Measurements from ENCODE around the gene VAPA. TPM values are rescaled to one million over a fixed set of nuclear protein-coding genes. Genes with fewer than 3 reads are reported as not detected.

Gene VAPA
- total and polyA plus RNA-seq, 2 donors = 158 to 210 TPM

GRCh38 chr18:9915291-9916076 lies 1.7 kb downstream of the VAPA start:
- H3K36me3 ChIP-seq (ENCODE audit: control insufficient read depth in 2 of 2, insufficient read depth in 2 of 2, low read length in 1 of 2) = no peaks in the 10 kb centered on the region
- peak overlapping the region; percentile 82 to 96 for H3K4me3 ChIP-seq (ENCODE audit: low read length in 2 of 2)
- peak overlapping the region; percentile 98 to 99 for H3K27ac ChIP-seq (ENCODE audit: low read depth in 1 of 2, low read length in 1 of 2)
- no peaks in the 10 kb centered on the region for H3K9me3 ChIP-seq (ENCODE audit: control insufficient read depth in 2 of 2, insufficient read depth in 1 of 2, low read length in 1 of 2)
- H3K4me1 ChIP-seq (ENCODE audit: control insufficient read depth in 2 of 2, insufficient read depth in 2 of 2, low read length in 2 of 2) = peaks cover 19 to 24% of the 10 kb centered on the region in 2 donors
- DNase-seq (ENCODE audit: low read depth in 6 of 9, low spot score in 9 of 9) = no peak
- H3K27me3 ChIP-seq (ENCODE audit: control insufficient read depth in 2 of 2, insufficient read depth in 1 of 2, low read length in 1 of 2) = no peaks in the 10 kb centered on the region
- WGBS = 10% methylated on average over 5 of the region's 5 CpGs

- Histone ChIP-seq H3K27me3 (ENCODE audit: control insufficient read depth in 2 of 2, insufficient read depth in 1 of 2, low read length in 1 of 2) (no peaks in the 10 kb centered on the region), H3K36me3 (ENCODE audit: control insufficient read depth in 2 of 2, insufficient read depth in 2 of 2, low read length in 1 of 2) (no peaks in the 10 kb centered on the region), H3K4me3 (ENCODE audit: low read length in 2 of 2) (peak overlapping the region in 1 of 2 donors; percentile 96), H3K9me3 (ENCODE audit: control insufficient read depth in 2 of 2, insufficient read depth in 1 of 2, low read length in 1 of 2) (no peaks in the 10 kb centered on the region), H3K4me1 (ENCODE audit: control insufficient read depth in 2 of 2, insufficient read depth in 2 of 2, low read length in 2 of 2) (peaks cover 20 to 28% of the 10 kb centered on the region in 2 donors), H3K27ac (ENCODE audit: low read depth in 1 of 2, low read length in 1 of 2) (peak overlapping the region; percentile 51 to 68)
- WGBS = 32% methylated on average over 2 of the region's 2 CpGs
- no peak for DNase-seq (ENCODE audit: low read depth in 6 of 9, low spot score in 9 of 9)
Measured at GRCh38 chr18:9916077-9916639, 2.3 kb downstream of the VAPA start.

GRCh38 chr18:9916808-9917207 lies 3.0 kb downstream of the VAPA start:
- peaks cover 20 to 28% of the 10 kb centered on the region in 2 donors for H3K4me1 ChIP-seq (ENCODE audit: control insufficient read depth in 2 of 2, insufficient read depth in 2 of 2, low read length in 2 of 2)
- no peak for DNase-seq (ENCODE audit: low read depth in 6 of 9, low spot score in 9 of 9)
- H3K27ac ChIP-seq (ENCODE audit: low read depth in 1 of 2, low read length in 1 of 2) = no peak overlapping the region
- WGBS = 89% methylated on average over 3 of the region's 3 CpGs
- no peaks in the 10 kb centered on the region for H3K9me3 ChIP-seq (ENCODE audit: control insufficient read depth in 2 of 2, insufficient read depth in 1 of 2, low read length in 1 of 2)
- H3K4me3 ChIP-seq (ENCODE audit: low read length in 2 of 2) = no peak overlapping the region
- H3K27me3 ChIP-seq (ENCODE audit: control insufficient read depth in 2 of 2, insufficient read depth in 1 of 2, low read length in 1 of 2) = no peaks in the 10 kb centered on the region
- no peaks in the 10 kb centered on the region for H3K36me3 ChIP-seq (ENCODE audit: control insufficient read depth in 2 of 2, insufficient read depth in 2 of 2, low read length in 1 of 2)

GRCh38 chr18:9918016-9918680 lies 4.3 kb downstream of the VAPA start:
- 45% methylated on average over 2 of the region's 2 CpGs for WGBS
- H3K9me3 ChIP-seq (ENCODE audit: control insufficient read depth in 2 of 2, insufficient read depth in 1 of 2, low read length in 1 of 2) = no peaks in the 10 kb centered on the region
- H3K27me3 ChIP-seq (ENCODE audit: control insufficient read depth in 2 of 2, insufficient read depth in 1 of 2, low read length in 1 of 2) = no peaks in the 10 kb centered on the region
- H3K4me3 ChIP-seq (ENCODE audit: low read length in 2 of 2) = no peak overlapping the region
- H3K27ac ChIP-seq (ENCODE audit: low read depth in 1 of 2, low read length in 1 of 2) = peak overlapping the region; percentile 21 to 31
- H3K4me1 ChIP-seq (ENCODE audit: control insufficient read depth in 2 of 2, insufficient read depth in 2 of 2, low read length in 2 of 2) = peaks cover 21 to 28% of the 10 kb centered on the region in 2 donors
- DNase-seq (ENCODE audit: low read depth in 6 of 9, low spot score in 9 of 9) = peak in 1 of 9 donors; percentile 19
- H3K36me3 ChIP-seq (ENCODE audit: control insufficient read depth in 2 of 2, insufficient read depth in 2 of 2, low read length in 1 of 2) = no peaks in the 10 kb centered on the region

- Histone ChIP-seq H3K27me3 (ENCODE audit: control insufficient read depth in 2 of 2, insufficient read depth in 1 of 2, low read length in 1 of 2) (no peaks in the 10 kb centered on the region), H3K9me3 (ENCODE audit: control insufficient read depth in 2 of 2, insufficient read depth in 1 of 2, low read length in 1 of 2) (no peaks in the 10 kb centered on the region), H3K27ac (ENCODE audit: low read depth in 1 of 2, low read length in 1 of 2) (no peak overlapping the region), H3K4me3 (ENCODE audit: low read length in 2 of 2) (no peak overlapping the region), H3K36me3 (ENCODE audit: control insufficient read depth in 2 of 2, insufficient read depth in 2 of 2, low read length in 1 of 2) (no peaks in the 10 kb centered on the region), H3K4me1 (ENCODE audit: control insufficient read depth in 2 of 2, insufficient read depth in 2 of 2, low read length in 2 of 2) (peaks cover 21 to 30% of the 10 kb centered on the region in 2 donors)
- no peak for DNase-seq (ENCODE audit: low read depth in 6 of 9, low spot score in 9 of 9)
- 91% methylated on average over 8 of the region's 8 CpGs for WGBS
Measured at GRCh38 chr18:9919564-9920232, 5.9 kb downstream of the VAPA start.

- no peaks in the 10 kb centered on the region for H3K9me3 ChIP-seq (ENCODE audit: control insufficient read depth in 2 of 2, insufficient read depth in 1 of 2, low read length in 1 of 2)
- H3K27me3 ChIP-seq (ENCODE audit: control insufficient read depth in 2 of 2, insufficient read depth in 1 of 2, low read length in 1 of 2) = no peaks in the 10 kb centered on the region
- H3K4me1 ChIP-seq (ENCODE audit: control insufficient read depth in 2 of 2, insufficient read depth in 2 of 2, low read length in 2 of 2) = peaks cover 25 to 29% of the 10 kb centered on the region in 2 donors
- 55% methylated on average over 4 of the region's 4 CpGs for WGBS
- H3K4me3 ChIP-seq (ENCODE audit: low read length in 2 of 2) = no peak overlapping the region
- no peak overlapping the region for H3K27ac ChIP-seq (ENCODE audit: low read depth in 1 of 2, low read length in 1 of 2)
- DNase-seq (ENCODE audit: low read depth in 6 of 9, low spot score in 9 of 9) = peak in 1 of 9 donors; percentile 28
- no peaks in the 10 kb centered on the region for H3K36me3 ChIP-seq (ENCODE audit: control insufficient read depth in 2 of 2, insufficient read depth in 2 of 2, low read length in 1 of 2)
Measured at GRCh38 chr18:9922592-9923311, 8.9 kb downstream of the VAPA start.

GRCh38 chr18:9924371-9924943 lies 10.6 kb downstream of the VAPA start:
- H3K27ac ChIP-seq (ENCODE audit: low read depth in 1 of 2, low read length in 1 of 2) = no peak overlapping the region
- no peaks in the 10 kb centered on the region for H3K9me3 ChIP-seq (ENCODE audit: control insufficient read depth in 2 of 2, insufficient read depth in 1 of 2, low read length in 1 of 2)
- peaks cover 22 to 24% of the 10 kb centered on the region in 2 donors for H3K4me1 ChIP-seq (ENCODE audit: control insufficient read depth in 2 of 2, insufficient read depth in 2 of 2, low read length in 2 of 2)
- no peaks in the 10 kb centered on the region for H3K27me3 ChIP-seq (ENCODE audit: control insufficient read depth in 2 of 2, insufficient read depth in 1 of 2, low read length in 1 of 2)
- no peak overlapping the region for H3K4me3 ChIP-seq (ENCODE audit: low read length in 2 of 2)
- no peak for DNase-seq (ENCODE audit: low read depth in 6 of 9, low spot score in 9 of 9)
- no peaks in the 10 kb centered on the region for H3K36me3 ChIP-seq (ENCODE audit: control insufficient read depth in 2 of 2, insufficient read depth in 2 of 2, low read length in 1 of 2)
- whole genome bisulfite sequencing = 51% methylated on average over 4 of the region's 4 CpGs

GRCh38 chr18:9925369-9925768 lies 11.6 kb downstream of the VAPA start:
- peaks cover 16 to 17% of the 10 kb centered on the region in 2 donors for H3K4me1 ChIP-seq (ENCODE audit: control insufficient read depth in 2 of 2, insufficient read depth in 2 of 2, low read length in 2 of 2)
- no peaks in the 10 kb centered on the region for H3K36me3 ChIP-seq (ENCODE audit: control insufficient read depth in 2 of 2, insufficient read depth in 2 of 2, low read length in 1 of 2)
- no peak for DNase-seq (ENCODE audit: low read depth in 6 of 9, low spot score in 9 of 9)
- WGBS = 92% methylated on average over 1 of the region's 1 CpG
- no peaks in the 10 kb centered on the region for H3K9me3 ChIP-seq (ENCODE audit: control insufficient read depth in 2 of 2, insufficient read depth in 1 of 2, low read length in 1 of 2)
- H3K4me3 ChIP-seq (ENCODE audit: low read length in 2 of 2) = no peak overlapping the region
- H3K27me3 ChIP-seq (ENCODE audit: control insufficient read depth in 2 of 2, insufficient read depth in 1 of 2, low read length in 1 of 2) = no peaks in the 10 kb centered on the region
- no peak overlapping the region for H3K27ac ChIP-seq (ENCODE audit: low read depth in 1 of 2, low read length in 1 of 2)
